Stimulated activated CD4-positive, alpha-beta T cell treated with anti-CD3 and anti-CD28 coated beads, Interleukin-12 subunit alpha, Interleukin-12 subunit beta, amount 100 ng/mL, for 48 hours (primary cell): ENCODE results near the gene CEP152.

Experiments
- DNase-seq, 3 donors: peaks; one replicate each; pipeline ENCODE4 v3.0.0-alpha.2; 2020; ENCODE audit warnings: low read depth in 2 of 3, low spot score in 1 of 3

Gene CEP152

GRCh38 chr15:48710952-48711495, 99.8 kb downstream of the CEP152 start:
- DNase-seq, result no peak

GRCh38 chr15:48708641-48709040, 102.2 kb downstream of the CEP152 start:
- no peak for DNase-seq

- no peak for DNase-seq
Measured at GRCh38 chr15:48705381-48705780, 105.5 kb downstream of the CEP152 start.

GRCh38 chr15:48703544-48703943, 107.3 kb downstream of the CEP152 start:
- DNase-seq, result no peak

GRCh38 chr15:48702569-48703236, 108.2 kb downstream of the CEP152 start:
- no peak for DNase-seq

- DNase-seq, result no peak
Measured at GRCh38 chr15:48696627-48697312, 114.1 kb downstream of the CEP152 start.

- DNase-seq, result no peak
Measured at GRCh38 chr15:48695827-48696573, 114.9 kb downstream of the CEP152 start.

- no peak for DNase-seq
Measured at GRCh38 chr15:48695088-48695826, 115.6 kb downstream of the CEP152 start.

GRCh38 chr15:48693484-48693883, 117.4 kb downstream of the CEP152 start:
- no peak for DNase-seq

GRCh38 chr15:48688493-48688892, 122.4 kb downstream of the CEP152 start:
- DNase-seq, result no peak
